Measurements from ENCODE around the gene TMPRSS12.
"Not testable (repeated sequence)": the region's sequence is repeated elsewhere in the genome, so short reads cannot be mapped to it uniquely, and the experiment has no call there.

The TMPRSS12 gene, protein sequence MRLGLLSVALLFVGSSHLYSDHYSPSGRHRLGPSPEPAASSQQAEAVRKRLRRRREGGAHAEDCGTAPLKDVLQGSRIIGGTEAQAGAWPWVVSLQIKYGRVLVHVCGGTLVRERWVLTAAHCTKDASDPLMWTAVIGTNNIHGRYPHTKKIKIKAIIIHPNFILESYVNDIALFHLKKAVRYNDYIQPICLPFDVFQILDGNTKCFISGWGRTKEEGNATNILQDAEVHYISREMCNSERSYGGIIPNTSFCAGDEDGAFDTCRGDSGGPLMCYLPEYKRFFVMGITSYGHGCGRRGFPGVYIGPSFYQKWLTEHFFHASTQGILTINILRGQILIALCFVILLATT

DNA sequence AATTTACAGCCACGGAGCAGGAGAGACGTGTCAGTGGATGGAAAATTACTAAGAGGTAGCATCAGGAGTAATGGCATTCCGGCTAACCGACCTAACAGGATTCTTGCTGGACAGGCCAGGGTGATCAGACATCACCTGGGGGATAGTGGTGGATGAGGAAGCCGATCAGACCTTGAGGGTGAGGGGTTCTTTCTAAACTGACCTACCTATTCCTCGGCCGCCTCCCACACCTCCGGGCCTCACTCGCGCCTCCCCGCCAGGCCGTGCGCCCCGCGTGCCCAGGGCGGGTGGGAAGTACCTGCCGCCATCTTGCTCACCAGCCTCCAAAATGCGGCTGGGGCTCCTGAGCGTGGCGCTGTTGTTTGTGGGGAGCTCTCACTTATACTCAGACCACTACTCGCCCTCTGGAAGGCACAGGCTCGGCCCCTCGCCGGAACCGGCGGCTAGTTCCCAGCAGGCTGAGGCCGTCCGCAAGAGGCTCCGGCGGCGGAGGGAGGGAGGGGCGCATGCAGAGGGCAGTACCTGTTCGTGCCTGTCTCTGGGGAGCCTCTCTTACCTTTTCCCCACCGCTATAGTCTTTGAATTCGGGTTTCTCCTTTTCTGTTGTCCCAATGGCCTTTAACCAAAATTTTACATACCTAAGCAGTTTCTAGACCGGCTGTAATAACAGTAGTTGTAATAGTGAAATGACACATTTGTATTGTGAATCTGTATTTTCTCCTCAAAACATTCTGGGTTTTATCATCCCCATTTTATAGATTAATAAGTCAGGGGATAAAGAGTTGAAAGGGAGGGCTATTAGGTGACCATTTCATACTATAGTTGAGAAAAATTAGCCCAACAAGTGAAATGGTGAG lies at the start of gene TMPRSS12:
Gene TMPRSS12, plus strand, starts transcription at position 290 of the 857 bp plus-strand sequence. Its CDS starts 39 bp downstream, at position 329.
- DNase-seq = no peak

DNA sequence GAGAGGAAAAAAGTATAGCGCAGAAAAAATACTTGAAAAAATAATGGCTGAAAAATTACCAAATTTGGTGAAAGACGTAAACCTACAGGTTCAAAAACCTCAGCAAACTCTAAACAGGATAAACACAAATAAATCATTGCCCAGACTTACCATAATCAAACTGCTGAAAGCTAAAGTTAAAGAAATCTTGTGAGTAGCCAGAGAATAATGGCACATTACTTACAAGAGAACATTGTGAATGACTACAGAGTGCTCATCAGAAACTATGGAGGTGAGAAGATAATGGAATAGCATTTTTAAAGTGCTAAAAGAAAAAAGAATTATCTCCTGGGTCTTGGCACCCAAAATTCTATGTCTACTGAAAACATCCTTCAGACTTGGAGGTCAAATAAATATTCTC lies 42.8 kb upstream of the TMPRSS12 start:
- DNase-seq = no peak

DNA sequence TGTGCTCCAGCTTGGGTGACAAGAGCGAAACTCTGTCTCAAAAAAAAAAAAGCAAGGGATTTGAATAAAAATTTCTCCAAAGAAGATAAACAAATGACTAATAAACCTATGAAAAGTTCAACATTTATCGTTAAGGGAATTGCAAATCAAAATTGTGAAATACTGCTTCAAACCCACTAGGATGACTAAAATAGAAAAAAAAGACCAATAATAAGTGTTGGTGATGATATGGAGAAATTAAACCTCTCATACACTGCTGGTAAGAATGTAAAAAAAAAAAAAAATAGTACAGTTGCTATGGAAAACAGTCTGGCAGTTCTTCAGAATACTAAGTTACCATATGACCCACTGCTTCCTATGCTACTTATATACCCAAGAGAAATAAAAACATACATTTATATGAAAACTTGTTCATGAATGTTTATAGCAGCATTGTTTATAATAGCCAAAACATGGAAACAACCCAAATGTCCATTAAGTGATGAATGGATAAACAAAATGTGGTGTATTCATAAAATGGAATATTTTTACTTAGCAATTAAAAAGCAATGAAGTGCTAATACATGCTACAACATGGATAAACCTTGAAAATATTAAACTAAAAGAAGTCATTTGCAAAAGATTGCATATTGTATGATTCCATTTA lies 39.4 kb upstream of the TMPRSS12 start:
- DNase-seq = no peak

DNA sequence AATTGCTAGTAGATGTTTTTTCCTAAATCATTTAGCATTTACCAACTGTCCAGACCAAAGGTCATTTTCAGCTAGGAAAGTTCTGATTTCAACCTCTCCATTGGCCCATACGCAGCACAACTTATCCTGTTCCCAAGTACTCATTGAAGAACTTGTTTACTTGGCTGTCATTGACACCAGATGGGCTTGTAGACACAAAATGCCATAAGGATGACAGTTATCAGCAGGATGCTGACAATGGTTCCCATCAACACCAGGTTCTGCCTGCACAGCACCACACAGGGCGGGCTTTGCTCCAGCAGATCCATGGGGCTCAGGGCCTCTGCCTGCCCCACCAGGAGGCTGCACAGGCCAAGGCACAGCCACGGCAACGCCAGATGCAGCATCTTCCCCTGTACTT lies 36.5 kb upstream of the TMPRSS12 start:
- DNase-seq = no peak

DNA sequence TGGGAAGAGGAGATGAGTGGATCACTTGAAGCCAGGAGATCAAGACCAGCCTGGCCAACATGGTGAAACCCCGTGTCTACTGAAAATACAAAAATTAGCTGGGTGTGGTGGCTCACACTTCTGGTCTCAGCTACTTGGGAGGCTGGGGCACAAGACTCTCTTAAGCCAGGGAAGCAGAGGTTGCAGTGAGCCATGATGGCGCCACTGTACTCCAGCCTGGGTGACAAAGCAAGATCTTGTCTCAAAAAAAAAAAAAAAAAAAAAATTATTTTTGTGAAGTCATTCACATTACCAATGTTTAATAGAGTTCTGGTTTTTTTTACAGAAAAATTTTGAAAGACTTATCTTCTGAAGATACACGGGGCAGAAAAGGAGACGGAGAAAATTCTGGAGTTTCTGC lies 33.6 kb upstream of the TMPRSS12 start:
- DNase-seq = not testable (repeated sequence)

DNA sequence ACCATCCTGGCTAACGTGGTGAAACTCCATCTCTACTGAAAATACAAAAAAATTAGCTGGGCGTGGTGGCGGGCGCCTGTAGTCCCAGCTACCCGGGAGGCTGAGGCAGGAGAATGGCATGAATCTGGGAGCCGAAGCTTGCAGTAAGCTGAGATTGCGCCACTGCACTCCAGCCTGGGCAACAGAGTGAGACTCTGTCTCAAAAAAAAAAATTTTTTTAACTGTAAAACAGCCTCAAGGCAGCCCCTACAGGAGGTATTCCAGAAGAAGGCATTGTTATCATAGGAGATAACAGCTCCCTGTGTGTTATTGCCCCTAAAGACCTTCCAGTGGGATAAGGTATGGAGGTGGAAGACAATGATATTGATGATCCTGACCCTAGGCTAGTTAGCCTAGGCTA lies 27.8 kb upstream of the TMPRSS12 start:
- DNase-seq = not testable (repeated sequence)

DNA sequence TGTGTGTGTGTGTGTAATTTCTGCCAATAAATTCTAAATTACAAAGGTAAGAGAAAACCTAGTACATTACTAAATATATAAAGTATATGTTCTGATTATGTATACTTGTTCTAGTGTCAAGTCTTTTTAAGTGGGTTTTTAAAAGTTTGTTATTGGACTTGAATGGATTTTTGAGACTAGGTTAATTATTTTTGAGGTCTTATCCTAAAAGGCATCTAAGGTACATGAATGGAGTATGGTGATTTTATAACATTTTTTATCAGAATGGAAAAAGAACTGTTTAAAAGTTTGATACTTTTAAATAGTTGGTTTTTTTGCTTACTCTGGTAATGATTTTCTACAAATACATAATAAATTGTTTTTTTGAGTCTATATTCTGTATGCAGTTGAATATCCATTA lies 22.5 kb upstream of the TMPRSS12 start:
- DNase-seq = no peak

DNA sequence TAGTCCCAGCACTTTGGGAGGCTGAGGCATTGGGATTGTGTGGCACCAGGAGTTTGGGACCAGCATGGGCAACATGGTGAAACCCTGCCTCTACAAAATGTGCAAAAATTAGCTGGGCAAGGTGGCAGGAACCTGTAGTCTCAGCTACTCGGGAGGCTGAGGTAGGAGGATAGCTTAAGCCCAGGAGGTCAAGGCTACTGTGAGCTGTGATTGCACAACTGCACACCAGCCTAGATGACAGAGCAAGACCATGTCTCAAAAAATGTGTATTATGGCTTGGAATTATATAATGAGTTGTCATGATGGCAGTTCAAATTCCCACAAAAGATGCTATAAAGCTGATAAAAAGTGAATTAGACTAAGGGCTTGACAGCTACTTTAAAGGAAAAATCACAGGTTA lies 20.6 kb upstream of the TMPRSS12 start:
- no peak for DNase-seq

DNA sequence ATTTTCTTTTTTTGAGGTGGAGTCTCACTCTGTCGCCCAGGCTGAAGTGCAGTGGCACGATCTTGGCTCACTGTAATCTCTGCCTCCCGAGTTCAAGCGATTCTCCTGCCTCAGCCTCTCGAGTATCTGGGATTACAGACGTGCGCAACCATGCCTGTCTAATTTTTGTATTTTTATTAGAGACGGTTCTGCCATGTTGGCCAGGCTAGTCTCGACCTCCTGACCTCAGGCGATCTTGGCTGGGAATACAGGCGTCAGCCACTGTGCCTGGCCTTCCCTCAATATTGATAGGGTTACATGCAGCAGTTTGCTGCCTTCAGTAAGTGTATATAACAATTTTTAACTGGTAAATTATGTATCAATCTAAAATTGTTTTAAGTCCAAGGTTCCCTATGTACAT lies 19.0 kb upstream of the TMPRSS12 start:
- not testable (repeated sequence) for DNase-seq

DNA sequence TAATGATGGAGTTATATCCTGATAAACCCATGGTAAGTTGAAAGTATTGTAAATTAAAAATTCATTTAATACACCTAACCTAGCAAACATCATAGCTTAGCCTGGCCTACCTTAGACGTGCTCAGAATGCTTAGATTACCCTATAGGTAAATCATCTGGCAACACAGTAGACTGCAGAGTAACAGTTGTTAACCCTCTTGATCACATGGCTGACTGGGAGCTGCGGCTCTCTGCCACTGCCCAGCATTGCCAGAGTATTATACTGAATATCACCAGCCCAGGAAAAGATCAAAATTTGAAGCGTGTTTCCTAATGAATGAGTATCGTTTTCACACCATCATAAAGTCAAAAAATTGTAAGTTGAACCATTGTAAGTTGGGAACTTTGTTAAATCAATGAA lies 17.8 kb upstream of the TMPRSS12 start:
- no peak for DNase-seq

DNA sequence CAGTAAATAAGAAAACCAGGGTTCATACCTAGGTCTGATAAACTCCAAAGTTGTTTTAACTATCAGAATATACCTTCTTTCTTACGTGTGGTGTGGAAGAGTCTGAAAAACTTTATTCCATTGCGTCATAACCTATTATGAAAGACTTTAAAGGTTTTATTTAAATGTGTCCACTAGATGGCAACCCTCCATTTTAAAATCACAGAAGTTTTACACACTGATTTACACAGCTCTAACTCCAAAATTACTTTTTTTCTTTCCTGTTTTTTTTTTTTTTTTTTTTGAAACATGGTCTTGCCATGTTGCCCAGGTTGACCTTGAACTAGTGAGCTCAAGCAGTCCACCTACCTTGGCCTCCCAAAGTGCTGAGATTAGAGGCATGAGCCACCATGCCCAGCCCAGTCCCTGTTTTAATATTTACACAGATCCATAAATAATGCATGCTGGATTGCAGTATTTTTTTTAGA lies 17.3 kb upstream of the TMPRSS12 start:
- no peak for DNase-seq

DNA sequence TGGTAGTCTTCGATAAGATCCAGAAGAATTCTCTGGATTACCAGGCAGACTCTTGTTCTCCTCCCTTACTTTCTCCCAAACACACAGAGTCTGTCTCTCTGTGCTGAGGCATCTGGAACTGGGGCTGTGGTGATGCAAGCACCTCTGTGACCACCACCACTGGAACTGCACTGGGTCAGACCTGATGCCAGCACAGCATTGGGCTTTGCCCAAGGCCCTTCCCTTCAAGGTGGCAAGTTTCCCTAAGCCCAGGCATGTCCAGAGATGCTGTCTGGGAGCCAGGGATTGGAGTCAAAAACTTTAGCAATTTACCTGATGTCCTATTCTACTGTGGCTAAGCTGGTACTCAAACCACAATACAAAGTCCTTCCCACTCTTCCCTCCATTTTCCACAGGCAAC lies 14.6 kb upstream of the TMPRSS12 start:
- DNase-seq = no peak

DNA sequence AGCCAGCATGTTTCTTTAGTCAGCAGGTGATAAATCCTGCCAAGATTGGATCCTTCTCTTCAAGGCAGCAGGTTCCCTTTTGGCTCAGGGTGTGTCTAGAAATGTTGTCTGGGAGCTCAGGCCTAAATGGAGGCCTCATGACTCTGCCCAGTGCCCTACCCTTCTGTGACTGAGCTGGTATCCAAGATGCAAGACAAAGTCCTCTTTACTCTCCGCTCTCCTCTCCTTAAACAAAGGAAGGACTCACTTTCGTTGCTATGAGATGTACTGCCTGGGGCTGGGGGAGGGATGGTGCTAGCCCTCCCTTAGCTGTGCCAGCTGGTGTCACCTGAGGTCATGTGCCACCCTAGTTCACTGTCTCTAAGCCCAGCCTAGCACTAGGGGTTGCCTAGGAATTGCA lies 13.8 kb upstream of the TMPRSS12 start:
- no peak for DNase-seq

DNA sequence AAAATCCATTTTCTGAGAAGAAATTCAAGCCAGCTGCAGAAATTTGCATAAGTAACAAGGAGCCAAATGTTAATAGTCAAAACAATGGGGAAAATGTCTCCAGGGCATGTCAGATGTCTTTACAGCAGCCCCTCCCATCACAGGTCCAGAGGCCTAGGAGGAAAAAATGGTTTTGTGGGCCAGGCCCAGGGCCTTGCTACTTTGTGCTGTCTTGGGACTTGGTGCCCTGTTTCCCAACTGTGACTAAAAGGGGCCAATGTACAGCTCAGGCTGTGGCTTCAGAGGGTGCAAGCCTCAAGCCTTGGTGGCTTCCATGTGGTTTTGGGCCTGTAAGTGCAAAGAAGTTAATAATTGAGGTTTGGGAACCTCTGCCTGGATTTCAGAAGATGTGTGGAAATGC lies 8.9 kb upstream of the TMPRSS12 start:
- DNase-seq = not testable (repeated sequence)

DNA sequence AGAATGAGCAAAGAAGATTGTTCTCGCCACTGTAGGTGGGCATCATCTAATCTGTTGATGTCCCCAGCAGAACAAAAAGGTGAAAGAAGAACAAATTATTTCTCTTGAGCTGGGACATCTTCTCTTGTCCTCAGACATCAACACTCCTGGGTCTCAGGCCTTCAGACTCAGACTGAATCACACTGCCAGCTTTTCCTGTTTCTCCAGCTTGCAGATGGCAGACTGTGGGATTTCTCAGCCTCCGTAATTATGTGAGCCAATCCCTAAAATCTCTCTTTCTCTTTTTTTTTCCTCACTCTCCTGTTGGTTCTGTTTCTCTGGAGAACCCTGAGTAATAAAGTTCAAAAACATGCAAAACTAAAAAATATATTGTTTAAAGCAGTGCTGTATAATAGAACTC lies 3.7 kb upstream of the TMPRSS12 start:
- DNase-seq = no peak

DNA sequence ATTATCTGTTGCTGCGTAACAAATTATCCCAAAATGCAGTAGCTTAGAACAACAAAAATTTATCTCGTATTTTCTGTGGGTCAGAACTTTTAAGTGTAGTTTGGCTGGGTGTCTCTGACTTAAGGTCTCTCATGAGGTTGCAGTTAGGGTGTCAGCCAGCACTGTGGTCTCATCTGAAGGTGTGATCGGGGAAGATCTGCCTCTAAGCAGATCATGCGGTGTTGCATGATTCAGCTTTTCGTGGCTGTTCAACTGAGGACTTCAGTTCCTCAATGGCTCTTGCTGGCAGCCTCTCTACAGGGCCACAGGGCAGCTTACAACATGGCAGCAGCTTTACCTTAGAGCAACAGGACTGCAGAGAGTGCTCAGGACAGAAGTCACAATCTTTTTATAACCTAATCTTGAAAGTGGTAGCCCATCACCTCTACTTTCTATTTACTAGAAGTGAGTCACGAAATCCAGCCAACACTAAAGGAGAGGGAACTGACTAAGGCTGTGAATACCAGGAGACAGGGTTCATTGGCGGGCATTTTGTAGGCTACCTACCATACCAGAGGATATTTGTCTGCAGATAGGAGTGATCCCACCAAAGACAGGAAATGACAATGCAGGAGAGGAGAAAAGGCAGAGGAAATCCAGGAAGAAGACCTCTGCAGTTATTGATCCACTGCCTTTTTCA lies 1.8 kb upstream of the TMPRSS12 start:
- no peak for DNase-seq

DNA sequence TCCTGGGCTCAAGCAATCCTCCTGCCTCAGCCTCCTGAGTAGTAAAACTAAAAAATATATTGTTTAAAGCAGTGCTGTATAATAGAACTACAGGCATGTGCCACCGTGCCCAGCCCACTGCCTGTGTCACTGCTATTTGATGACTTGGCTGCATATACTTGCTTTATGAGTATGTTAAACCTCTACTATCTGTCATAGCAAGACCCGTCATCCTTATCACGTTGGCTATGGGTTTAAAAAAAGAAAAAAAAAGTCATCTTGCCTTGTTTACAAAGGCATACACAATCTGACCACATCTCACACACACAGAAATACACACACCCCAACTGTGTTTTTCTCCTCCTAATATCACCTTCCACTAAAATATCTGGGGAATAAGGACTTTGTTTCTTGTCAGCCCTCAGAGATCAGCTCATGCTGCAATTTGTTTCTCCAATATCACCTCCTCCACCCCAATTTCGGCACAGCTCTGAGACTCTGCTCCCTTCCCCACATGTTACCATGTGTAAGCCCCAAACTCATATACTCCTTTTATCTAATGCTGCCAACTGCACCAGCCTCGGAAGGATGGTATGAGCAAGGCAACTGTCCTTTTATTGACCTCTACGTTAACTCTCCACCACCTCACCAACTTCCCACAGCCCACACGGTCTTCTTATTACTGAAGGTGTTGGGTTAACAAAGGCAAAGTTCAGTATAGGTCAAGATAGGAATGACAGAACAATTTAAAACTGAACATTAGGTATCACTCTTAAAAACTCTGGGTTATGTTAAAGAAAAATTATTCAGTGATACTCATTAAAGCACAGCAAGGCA lies 802 bp upstream of the TMPRSS12 start:
- DNase-seq = no peak

DNA sequence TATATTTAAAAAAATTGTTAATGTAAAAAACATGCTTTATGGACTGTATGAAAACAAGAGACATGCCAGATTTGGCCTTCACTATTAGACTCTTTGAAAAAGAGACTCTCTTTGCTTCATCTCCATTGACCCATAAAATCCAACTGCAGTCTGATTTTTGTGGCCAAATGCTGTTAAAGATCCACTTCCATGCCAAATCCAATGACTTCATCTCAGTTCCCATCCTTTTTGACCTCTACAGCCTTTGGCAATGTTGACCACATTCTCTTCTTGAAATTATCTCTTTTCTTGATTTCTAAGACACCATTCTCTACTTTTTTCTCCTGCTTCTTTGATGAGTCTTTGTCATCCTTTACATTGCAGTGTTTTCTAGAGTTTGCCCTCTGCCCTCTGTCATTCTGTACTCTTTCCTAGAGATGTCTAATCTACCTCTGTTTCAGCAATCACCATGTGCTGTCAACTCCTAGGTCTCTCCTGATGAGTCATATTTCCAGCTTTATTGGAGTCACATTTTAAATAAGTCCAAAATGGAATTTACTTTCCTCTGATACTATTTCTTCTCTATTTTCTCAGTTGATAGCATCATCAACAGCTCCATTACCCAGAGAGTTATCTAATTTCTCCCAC lies 2.4 kb downstream of the TMPRSS12 start:
- no peak for DNase-seq

DNA sequence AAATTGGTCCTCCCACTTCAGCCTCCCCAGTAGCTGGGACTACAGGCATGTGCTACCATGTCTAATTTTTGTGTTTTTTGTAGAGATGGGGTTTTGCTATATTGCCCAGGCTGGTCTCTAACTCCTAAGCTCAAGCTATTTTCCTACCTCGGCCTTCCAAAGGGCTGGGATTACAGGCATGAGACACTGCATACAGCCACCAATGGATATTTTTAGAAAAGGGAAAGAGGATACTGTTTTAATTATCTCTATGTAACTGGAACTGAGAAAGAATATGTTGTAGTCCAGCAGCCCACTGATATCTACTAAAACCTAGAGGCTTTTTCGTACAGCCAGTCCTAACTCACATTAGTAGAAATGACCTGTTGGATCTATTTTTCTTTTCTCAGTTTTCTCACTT lies 6.2 kb downstream of the TMPRSS12 start:
- DNase-seq = no peak

DNA sequence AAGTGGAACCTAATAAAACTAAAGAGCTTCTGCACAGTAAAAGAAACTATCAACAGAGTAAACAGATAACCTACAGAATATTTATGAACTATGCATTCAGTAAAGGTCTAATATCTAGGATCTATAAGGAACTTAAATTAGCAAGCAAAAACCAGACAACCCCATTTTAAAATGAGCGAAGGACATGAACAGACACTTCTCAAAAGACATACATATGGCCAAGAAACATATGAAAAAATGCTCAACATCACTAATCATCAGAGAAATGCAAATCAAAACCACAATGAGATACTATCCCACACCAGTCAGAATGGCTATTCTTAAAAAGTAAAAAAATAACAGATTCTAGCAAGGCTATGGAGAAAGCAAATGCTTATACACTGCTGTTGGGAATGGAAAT lies 12.5 kb downstream of the TMPRSS12 start:
- not testable (repeated sequence) for DNase-seq

DNA sequence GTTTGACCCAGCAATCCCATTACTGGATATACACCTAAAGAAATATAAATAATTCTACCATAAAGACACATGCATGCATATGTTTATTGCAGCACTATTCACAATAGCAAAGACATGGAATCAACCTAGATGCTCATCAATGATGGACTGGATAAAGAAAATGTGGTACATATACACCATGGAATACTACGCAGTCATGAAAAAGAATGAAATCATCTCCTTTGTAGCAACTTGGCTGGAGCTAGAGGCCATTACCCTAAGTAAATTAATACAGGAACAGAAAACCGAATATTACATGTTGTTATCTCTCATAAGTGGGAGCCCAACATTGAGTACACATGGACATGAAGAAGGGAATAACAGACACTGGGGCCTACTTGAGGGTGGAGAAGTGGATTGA lies 13.0 kb downstream of the TMPRSS12 start:
- DNase-seq = not testable (repeated sequence)
